GM19468 (cell line): ENCODE data around the gene CRISP3.

Experiments used
- ATAC-seq: cut with Tn5 transposase; IDR thresholded peaks from one replicate; pipeline ENCODE4 v1.9.1; 2021; ENCODE audit warnings: mild to moderate bottlenecking, moderate library complexity, moderate number of reproducible peaks; ENCODE audit not compliant: unreplicated experiment; ENCODE audit errors: extremely low read depth

Gene CRISP3

DNA sequence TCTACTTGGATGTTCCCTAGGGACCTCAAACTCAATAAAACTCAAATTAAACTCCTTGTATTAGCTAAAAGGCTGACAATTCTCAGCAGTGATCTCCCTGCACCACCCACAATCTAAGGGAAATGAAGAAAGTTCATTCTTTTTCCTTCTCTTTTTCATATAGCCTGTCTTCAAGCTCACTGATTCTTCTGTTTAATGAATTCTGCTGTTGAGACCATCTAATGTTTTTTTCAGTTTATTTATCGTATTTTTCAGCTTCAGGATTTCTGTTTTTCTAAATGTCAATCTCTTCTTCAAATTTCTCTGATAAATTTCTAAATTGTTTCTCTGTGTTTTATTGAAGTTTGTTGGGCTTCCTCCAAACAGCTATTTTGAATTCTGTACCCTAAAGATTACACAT, 50.7 kb downstream of the CRISP3 start:
- ATAC-seq: no peak

DNA sequence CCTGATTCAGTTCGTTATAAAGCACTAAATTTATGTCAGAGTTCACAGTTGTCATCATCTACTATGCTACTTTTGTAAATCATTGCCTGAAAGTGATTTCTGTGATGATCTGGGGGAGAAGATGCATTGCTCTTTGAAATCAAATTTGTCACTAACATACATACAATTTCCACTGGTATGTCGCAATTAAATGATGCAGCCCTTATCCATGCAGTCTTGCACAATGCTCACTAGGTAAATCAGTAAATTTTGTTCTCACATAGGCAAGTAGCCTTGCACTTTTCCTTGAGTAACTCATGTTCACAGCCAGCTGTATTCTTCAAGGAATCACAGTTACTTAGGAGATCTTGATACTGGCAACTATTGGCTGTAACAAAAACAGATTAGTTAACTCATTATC, 51.7 kb downstream of the CRISP3 start:
- no peak for ATAC-seq
